ENCODE results near the gene AARSD1. TPM values are rescaled to one million over a fixed set of nuclear protein-coding genes. Genes with fewer than 3 reads are reported as not detected.
"Not testable (repeated sequence)": the region's sequence is repeated elsewhere in the genome, so short reads cannot be mapped to it uniquely, and the experiment has no call there.

Gene AARSD1
- total RNA-seq, 1 experiment from 2014 or later = 79.9 TPM

DNA sequence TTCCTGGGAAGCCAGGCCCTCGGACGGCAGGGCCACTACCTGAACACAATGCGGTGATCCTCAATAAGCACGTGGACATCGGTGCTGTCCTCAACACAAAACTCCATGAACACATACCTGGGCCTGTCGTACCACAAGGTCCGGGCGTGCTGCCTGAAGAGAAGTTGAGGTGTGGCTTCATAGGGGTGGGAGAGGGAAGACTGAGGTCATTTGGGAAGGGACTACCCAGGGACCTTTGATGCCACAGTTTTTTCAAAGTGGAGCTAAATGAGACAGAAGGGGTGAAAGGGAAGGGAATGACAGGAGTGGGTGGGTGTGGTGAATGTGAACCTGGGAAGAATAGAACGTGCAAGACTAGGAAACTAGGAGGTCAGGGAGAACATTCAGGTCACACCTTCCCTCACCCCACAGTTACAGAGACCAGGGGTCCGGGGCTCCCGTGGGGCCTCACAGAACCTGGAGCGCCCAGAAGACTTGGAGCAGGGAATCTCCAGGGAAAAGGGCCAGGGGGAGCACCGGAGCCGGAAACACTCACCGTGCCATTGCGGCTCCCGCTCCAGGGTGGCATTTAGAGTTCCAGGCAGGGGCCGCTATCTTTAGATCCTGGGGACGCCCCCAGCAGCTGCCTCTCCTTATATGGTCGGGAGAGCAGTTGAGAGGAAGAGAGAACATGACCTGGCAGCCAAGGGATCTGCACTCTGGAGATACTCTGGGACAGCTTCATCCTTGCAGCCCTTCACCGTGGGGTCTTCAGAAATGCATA lies 15.4 kb upstream of the AARSD1 start, which contains the start of gene PTGES3L:
PTGES3L (minus strand) TSS at position 570 of the 763 bp plus-strand sequence; CDS start at position 543, 27 bp downstream.
- H3K9me3 Mint-ChIP-seq (ENCODE audit: unreplicated experiment) = no peaks in the 10 kb centered on the region
- H3K36me3 Mint-ChIP-seq (ENCODE audit: insufficient read depth, unreplicated experiment) = peaks cover 33% of the 10 kb centered on the region
- BruUV-seq (replicated peaks) = no TSS peak
- peak within 1 kb of the TSS; percentile 82 for H3K27ac Mint-ChIP-seq (ENCODE audit: low read depth, unreplicated experiment)
- peak within 1 kb of the TSS; percentile 95 for H3K4me3 Mint-ChIP-seq (ENCODE audit: unreplicated experiment)
- intact Hi-C loops (cut with micrococcal nuclease) = no loop called here
- TF ChIP-seq, protein P1, sequence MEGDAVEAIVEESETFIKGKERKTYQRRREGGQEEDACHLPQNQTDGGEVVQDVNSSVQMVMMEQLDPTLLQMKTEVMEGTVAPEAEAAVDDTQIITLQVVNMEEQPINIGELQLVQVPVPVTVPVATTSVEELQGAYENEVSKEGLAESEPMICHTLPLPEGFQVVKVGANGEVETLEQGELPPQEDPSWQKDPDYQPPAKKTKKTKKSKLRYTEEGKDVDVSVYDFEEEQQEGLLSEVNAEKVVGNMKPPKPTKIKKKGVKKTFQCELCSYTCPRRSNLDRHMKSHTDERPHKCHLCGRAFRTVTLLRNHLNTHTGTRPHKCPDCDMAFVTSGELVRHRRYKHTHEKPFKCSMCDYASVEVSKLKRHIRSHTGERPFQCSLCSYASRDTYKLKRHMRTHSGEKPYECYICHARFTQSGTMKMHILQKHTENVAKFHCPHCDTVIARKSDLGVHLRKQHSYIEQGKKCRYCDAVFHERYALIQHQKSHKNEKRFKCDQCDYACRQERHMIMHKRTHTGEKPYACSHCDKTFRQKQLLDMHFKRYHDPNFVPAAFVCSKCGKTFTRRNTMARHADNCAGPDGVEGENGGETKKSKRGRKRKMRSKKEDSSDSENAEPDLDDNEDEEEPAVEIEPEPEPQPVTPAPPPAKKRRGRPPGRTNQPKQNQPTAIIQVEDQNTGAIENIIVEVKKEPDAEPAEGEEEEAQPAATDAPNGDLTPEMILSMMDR (IDR thresholded peaks at IDR 0.05; ENCODE audit: unreplicated experiment) = no peak
- POLR2A ChIA-PET = interaction anchor here (0.6 to 4.1 kb wide), 5 partner anchors 11 to 494 kb away, joined by 3 to 46 read pairs (median 12); partner anchors contain the start of genes AARSD1 and RPL27
- no peaks in the 10 kb centered on the region for H3K27me3 Mint-ChIP-seq (ENCODE audit: insufficient read depth, unreplicated experiment)
- peaks cover 12% of the 10 kb centered on the region for H3K4me1 Mint-ChIP-seq (ENCODE audit: insufficient read depth, unreplicated experiment)
- DNase-seq (ENCODE audit: unreplicated experiment) = peak; percentile 38
- CTCF ChIA-PET = interaction anchor here (1.0 to 1.1 kb wide), 2 partner anchors 9 to 11 kb away, joined by 3 read pairs; no protein-coding TSS in a partner anchor

DNA sequence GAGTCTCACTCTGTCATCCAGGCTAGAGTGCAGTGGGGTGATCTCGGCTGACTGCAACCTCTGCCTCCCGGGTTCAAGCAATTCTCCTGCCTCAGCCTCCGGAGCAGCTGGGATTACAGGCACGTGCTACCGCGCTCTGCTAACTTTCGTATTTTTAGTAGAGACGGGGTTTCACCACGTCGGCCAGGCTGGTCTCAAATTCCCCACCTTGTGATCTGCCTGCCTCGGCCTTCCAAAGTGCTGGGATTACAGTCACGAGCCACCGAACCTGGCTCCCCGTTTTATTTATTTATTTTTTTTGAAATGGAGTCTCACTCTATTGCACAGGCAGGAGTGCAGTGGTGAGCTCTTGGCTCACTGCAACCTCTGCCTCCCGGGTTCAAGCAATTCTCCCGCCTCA lies 11.4 kb upstream of the AARSD1 start:
- H3K9me3 Mint-ChIP-seq (ENCODE audit: unreplicated experiment); H3K4me3 Mint-ChIP-seq (ENCODE audit: unreplicated experiment); H3K27me3 Mint-ChIP-seq (ENCODE audit: insufficient read depth, unreplicated experiment); H3K4me1 Mint-ChIP-seq (ENCODE audit: insufficient read depth, unreplicated experiment); H3K36me3 Mint-ChIP-seq (ENCODE audit: insufficient read depth, unreplicated experiment); BruUV-seq (replicated peaks); intact Hi-C loops (cut with micrococcal nuclease); DNase-seq (ENCODE audit: unreplicated experiment): not testable (repeated sequence)
- POLR2A ChIA-PET = interaction anchor here (0.7 to 1.0 kb wide), 4 partner anchors 11 to 203 kb away, joined by 3 to 5 read pairs (median 3); partner anchors contain the start of gene VPS25
- peak overlapping the region; percentile 27 for H3K27ac Mint-ChIP-seq (ENCODE audit: low read depth, unreplicated experiment)
- CTCF ChIA-PET = interaction anchor here (0.6 kb wide), 1 partner anchor 139 kb away, joined by 3 read pairs; no protein-coding TSS in a partner anchor

DNA sequence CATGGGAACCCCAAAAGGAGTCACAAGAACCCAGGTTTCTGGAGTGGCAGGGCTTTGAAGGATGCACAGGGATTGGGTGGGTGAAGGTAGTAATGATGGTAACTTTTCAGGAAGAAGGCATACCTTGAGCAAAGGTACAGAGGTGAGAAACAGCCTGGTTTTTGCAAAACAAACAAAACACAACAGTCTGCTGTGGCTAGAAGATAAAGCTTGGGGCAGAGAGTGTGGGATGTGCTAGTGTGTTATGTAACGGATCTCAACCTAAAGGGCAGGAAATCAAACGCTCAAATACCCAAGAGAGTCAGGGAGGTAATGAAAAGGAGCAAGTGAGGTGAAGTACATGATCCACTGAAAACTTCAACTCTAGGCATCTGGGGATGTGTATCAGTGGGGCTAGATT lies 11.0 kb upstream of the AARSD1 start:
- BruUV-seq (replicated peaks) = no TSS peak
- peak overlapping the region; percentile 27 for H3K27ac Mint-ChIP-seq (ENCODE audit: low read depth, unreplicated experiment)

DNA sequence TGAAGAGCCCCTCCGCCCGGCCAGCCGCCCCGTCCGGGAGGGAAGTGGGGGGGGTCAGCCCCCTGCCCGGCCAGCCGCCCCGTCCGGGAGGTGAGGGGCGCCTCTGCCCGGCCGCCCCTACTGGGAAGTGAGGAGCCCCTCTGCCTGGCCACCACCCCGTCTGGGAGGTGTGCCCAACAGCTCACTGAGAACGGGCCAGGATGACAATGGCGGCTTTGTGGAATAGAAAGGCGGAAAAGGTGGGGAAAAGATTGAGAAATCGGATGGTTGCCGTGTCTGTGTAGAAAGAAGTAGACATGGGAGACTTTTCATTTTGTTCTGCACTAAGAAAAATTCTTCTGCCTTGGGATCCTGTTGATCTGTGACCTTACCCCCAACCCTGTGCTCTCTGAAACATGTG lies 9.1 kb upstream of the AARSD1 start:
- intact Hi-C loops (cut with micrococcal nuclease); BruUV-seq (replicated peaks); DNase-seq (ENCODE audit: unreplicated experiment); H3K4me3 Mint-ChIP-seq (ENCODE audit: unreplicated experiment); H3K27me3 Mint-ChIP-seq (ENCODE audit: insufficient read depth, unreplicated experiment); H3K9me3 Mint-ChIP-seq (ENCODE audit: unreplicated experiment); POLR2A ChIA-PET; CTCF ChIA-PET; H3K27ac Mint-ChIP-seq (ENCODE audit: low read depth, unreplicated experiment); H3K4me1 Mint-ChIP-seq (ENCODE audit: insufficient read depth, unreplicated experiment); H3K36me3 Mint-ChIP-seq (ENCODE audit: insufficient read depth, unreplicated experiment): not testable (repeated sequence)

More for the DNA sequence above, 11.0 kb upstream of the AARSD1 start:
- DNase-seq (ENCODE audit: unreplicated experiment) = no peak
- H3K4me3 Mint-ChIP-seq (ENCODE audit: unreplicated experiment) = no peak overlapping the region
- POLR2A ChIA-PET = interaction anchor here (1.0 kb wide), 1 partner anchor 10 kb away, joined by 5 read pairs; no protein-coding TSS in a partner anchor
- no peaks in the 10 kb centered on the region for H3K36me3 Mint-ChIP-seq (ENCODE audit: insufficient read depth, unreplicated experiment)
- peaks cover 6% of the 10 kb centered on the region for H3K4me1 Mint-ChIP-seq (ENCODE audit: insufficient read depth, unreplicated experiment)
- intact Hi-C loops (cut with micrococcal nuclease) = no loop called here
- no peaks in the 10 kb centered on the region for H3K9me3 Mint-ChIP-seq (ENCODE audit: unreplicated experiment)
- H3K27me3 Mint-ChIP-seq (ENCODE audit: insufficient read depth, unreplicated experiment) = no peaks in the 10 kb centered on the region
- TF ChIP-seq, protein P1 (IDR thresholded peaks at IDR 0.05; ENCODE audit: unreplicated experiment) = no peak
- CTCF ChIA-PET = no interaction called here

DNA sequence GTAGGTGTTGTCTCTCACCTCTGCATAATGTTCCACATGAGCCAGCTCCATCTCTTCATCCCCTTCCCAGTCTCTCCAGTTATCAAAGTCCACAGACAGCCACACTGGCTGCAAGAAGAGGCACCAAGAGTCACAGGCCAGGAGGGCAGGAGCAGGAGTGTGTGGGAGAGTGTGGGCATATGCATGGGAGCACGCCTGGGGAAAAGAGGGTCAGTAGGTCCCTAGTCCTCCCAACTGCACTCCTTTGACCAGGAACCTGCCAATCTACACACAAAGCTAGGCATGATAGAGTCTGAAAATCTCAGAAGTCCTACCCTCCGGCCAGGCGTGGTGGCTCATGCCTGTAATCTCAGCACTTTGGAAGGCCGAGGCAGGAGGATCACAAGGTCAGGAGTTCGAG lies 7.3 kb upstream of the AARSD1 start:
- no TSS peak for BruUV-seq (replicated peaks)
- CTCF ChIA-PET = interaction anchor here (0.6 to 1.0 kb wide), 2 partner anchors 148 to 248 kb away, joined by 3 to 5 read pairs; partner anchors contain the start of gene BECN1
- no peaks in the 10 kb centered on the region for H3K36me3 Mint-ChIP-seq (ENCODE audit: insufficient read depth, unreplicated experiment)
- H3K9me3 Mint-ChIP-seq (ENCODE audit: unreplicated experiment) = no peaks in the 10 kb centered on the region
- DNase-seq (ENCODE audit: unreplicated experiment) = no peak
- H3K4me3 Mint-ChIP-seq (ENCODE audit: unreplicated experiment) = no peak overlapping the region
- H3K4me1 Mint-ChIP-seq (ENCODE audit: insufficient read depth, unreplicated experiment) = peaks cover 4% of the 10 kb centered on the region
- POLR2A ChIA-PET = interaction anchor here (0.6 kb wide), 1 partner anchor 152 kb away, joined by 5 read pairs; no protein-coding TSS in a partner anchor
- H3K27me3 Mint-ChIP-seq (ENCODE audit: insufficient read depth, unreplicated experiment) = no peaks in the 10 kb centered on the region
- TF ChIP-seq, protein P1 (IDR thresholded peaks at IDR 0.05; ENCODE audit: unreplicated experiment) = no peak
- H3K27ac Mint-ChIP-seq (ENCODE audit: low read depth, unreplicated experiment) = no peak overlapping the region
- intact Hi-C loops (cut with micrococcal nuclease) = no loop called here

Data from MCF 10A (cell line).